Caco-2 (cell line): ENCODE measurements around the gene FRMD4B. TPM values are rescaled to one million over a fixed set of nuclear protein-coding genes. Genes with fewer than 3 reads are reported as not detected.

Experiments used
- BruUV-seq: library from RNA; stranded (reverse); fragments of 400-500 nt; replicated peaks from 2 replicates; lab custom pipeline; 2021; lab: Mats Ljungman, UMichigan
- CTCF ChIA-PET: fragments of 300-600 bp; sonication (Branson Sonifier 250); formaldehyde crosslinking; loops from one replicate; lab custom pipeline; 2022; ENCODE audit warnings: antibody characterized with exemption; lab: Charles Lee
- POLR2A ChIA-PET: fragments of 300-600 bp; sonication (Branson Sonifier 250); formaldehyde crosslinking; loops from one replicate; lab custom pipeline; 2022; ENCODE audit warnings: antibody characterized with exemption; lab: Charles Lee
- DNase-seq, 2 experiments: peaks; one replicate each; pipeline versions ENCODE4 v3.0.0 to v3.0.0-alpha.2; 2020 to 2022
- H3K27me3 ChIP-seq: replicated peaks from 2 replicates; pipeline ENCODE4 v1.6.0; 2011; ENCODE audit warnings: low read length; ENCODE audit not compliant: control insufficient read depth, insufficient read depth
- H3K36me3 ChIP-seq: 2 replicates; pipeline ENCODE4 v1.5.1; 2011; ENCODE audit warnings: low read length; ENCODE audit not compliant: control insufficient read depth, insufficient read depth
- H3K4me1 ChIP-seq: fragments of 250-450 bp; sonication (Bioruptor Pico); 2 replicates; pipeline ENCODE4 v1.5.1; 2020; ENCODE audit warnings: mild to moderate bottlenecking
- H3K4me3 ChIP-seq: 2 replicates; pipeline ENCODE4 v1.5.1; 2011; ENCODE audit warnings: low read depth, mild to moderate bottlenecking, control low read depth, low read length
- H3K9me3 ChIP-seq: fragments of 250-450 bp; sonication (Bioruptor Pico); 2 replicates; pipeline ENCODE4 v1.5.1; 2020; ENCODE audit warnings: mild to moderate bottlenecking, moderate library complexity
- H3K27ac Mint-ChIP-seq: one replicate; pipeline ENCODE4 v1.8.0; 2022; ENCODE audit warnings: mixed read lengths; ENCODE audit not compliant: unreplicated experiment
- H3K27me3 Mint-ChIP-seq: one replicate; pipeline ENCODE4 v1.8.0; 2022; ENCODE audit warnings: mixed read lengths; ENCODE audit not compliant: insufficient read depth, unreplicated experiment
- H3K36me3 Mint-ChIP-seq: one replicate; pipeline ENCODE4 v1.8.0; 2022; ENCODE audit warnings: mild to moderate bottlenecking, mixed read lengths; ENCODE audit not compliant: insufficient read depth, unreplicated experiment
- H3K4me1 Mint-ChIP-seq: one replicate; pipeline ENCODE4 v1.8.0; 2022; ENCODE audit warnings: low read depth, mixed read lengths; ENCODE audit not compliant: unreplicated experiment
- H3K4me3 Mint-ChIP-seq: one replicate; pipeline ENCODE4 v1.8.0; 2022; ENCODE audit warnings: mild to moderate bottlenecking, moderate library complexity, mixed read lengths; ENCODE audit not compliant: unreplicated experiment
- H3K9me3 Mint-ChIP-seq: one replicate; pipeline ENCODE4 v1.8.0; 2022; ENCODE audit warnings: mixed read lengths; ENCODE audit not compliant: unreplicated experiment
- CTCF ChIP-seq, 2 experiments: fragments of 200-600 bp in 1 of 2; IDR thresholded peaks; 1 replicate in 1 of 2; 2 replicates in 1 of 2; pipeline versions ENCODE4 v1.5.1 to v1.8.0; 2011 to 2022; ENCODE audit warnings: antibody characterized with exemption in 1 of 2, control low read depth in 1 of 2, inconsistent platforms in 1 of 2, low read depth in 1 of 2, low read length in 1 of 2, mild to moderate bottlenecking in 1 of 2, moderate library complexity in 1 of 2; ENCODE audit not compliant: insufficient read depth in 1 of 2, severe bottlenecking in 1 of 2, unreplicated experiment in 1 of 2
- intact Hi-C: fragments of 100-400 bp; cut with micrococcal nuclease; formaldehyde crosslinking; loops from one replicate; pipeline ENCODE4 v1.10.0; 2022; ENCODE audit not compliant: unreplicated experiment
- total RNA-seq: library from RNA; stranded (reverse); gene quantifications from 2 replicates; pipeline ENCODE4 v1.2.3, GENCODE V29; 2022

The FRMD4B gene
- total RNA-seq, 1 experiment from 2014 or later = 47.5 TPM

- H3K36me3 ChIP-seq = no peaks in the 10 kb centered on the region
- Mint-ChIP-seq H3K27ac (peak overlapping the region; percentile 86), H3K27me3 (no peaks in the 10 kb centered on the region), H3K4me3 (peak overlapping the region; percentile 56), H3K9me3 (no peaks in the 10 kb centered on the region), H3K36me3 (no peaks in the 10 kb centered on the region), H3K4me1 (peaks cover 27% of the 10 kb centered on the region)
- peaks cover 64% of the 10 kb centered on the region for H3K4me1 ChIP-seq
- no peak for TF ChIP-seq CTCF (IDR thresholded peaks at IDR 0.05; ENCODE audit: insufficient read depth in 1 of 2, low read depth in 1 of 2, low read length in 1 of 2, severe bottlenecking in 1 of 2, unreplicated experiment in 1 of 2)
- DNase-seq = peak; percentile 42 to 60
- intact Hi-C loops = loop anchor here (2.0 kb wide), 1 partner anchor 38 kb away; no protein-coding TSS in a partner anchor
- H3K4me3 ChIP-seq = no peak overlapping the region
- BruUV-seq = TSS peak; percentile 47
- ChIA-PET CTCF (interaction anchor here (1.2 to 1.4 kb wide), 2 partner anchors 18 to 127 kb away, joined by 4 to 7 read pairs; no protein-coding TSS in a partner anchor), POLR2A (interaction anchor here (1.3 kb wide), 1 partner anchor 45 kb away, joined by 4 read pairs; no protein-coding TSS in a partner anchor)
- no peaks in the 10 kb centered on the region for H3K9me3 ChIP-seq
- H3K27me3 ChIP-seq = no peaks in the 10 kb centered on the region
These were observed 97.6 kb downstream of the FRMD4B start for GRCh38 chr3:69288161-69288895.

GRCh38 chr3:69283913-69284611 lies 101.8 kb downstream of the FRMD4B start:
- intact Hi-C loops = no loop called here
- Histone ChIP-seq H3K4me1 (peaks cover 25% of the 10 kb centered on the region), H3K36me3 (no peaks in the 10 kb centered on the region), H3K27me3 (no peaks in the 10 kb centered on the region), H3K9me3 (no peaks in the 10 kb centered on the region), H3K4me3 (no peak overlapping the region)
- Mint-ChIP-seq H3K4me3 (no peak overlapping the region), H3K4me1 (peaks cover 25% of the 10 kb centered on the region), H3K27me3 (no peaks in the 10 kb centered on the region), H3K9me3 (no peaks in the 10 kb centered on the region), H3K27ac (no peak overlapping the region), H3K36me3 (no peaks in the 10 kb centered on the region)
- DNase-seq = no peak
- ChIA-PET CTCF (no interaction called here), POLR2A (no interaction called here)
- no TSS peak for BruUV-seq
- no peak for TF ChIP-seq CTCF (IDR thresholded peaks at IDR 0.05; ENCODE audit: insufficient read depth in 1 of 2, low read depth in 1 of 2, low read length in 1 of 2, severe bottlenecking in 1 of 2, unreplicated experiment in 1 of 2)

- no peak overlapping the region for H3K4me3 Mint-ChIP-seq
- no peak for DNase-seq
- TF ChIP-seq CTCF (IDR thresholded peaks at IDR 0.05; ENCODE audit: insufficient read depth in 1 of 2, low read depth in 1 of 2, low read length in 1 of 2, severe bottlenecking in 1 of 2, unreplicated experiment in 1 of 2) = no peak
- no TSS peak for BruUV-seq
- no peaks in the 10 kb centered on the region for H3K9me3 Mint-ChIP-seq
- Histone ChIP-seq H3K9me3 (no peaks in the 10 kb centered on the region), H3K36me3 (no peaks in the 10 kb centered on the region), H3K4me1 (peaks cover 23% of the 10 kb centered on the region), H3K4me3 (no peak overlapping the region), H3K27me3 (no peaks in the 10 kb centered on the region)
- intact Hi-C loops = no loop called here
- H3K27ac Mint-ChIP-seq = no peak overlapping the region
- ChIA-PET POLR2A (no interaction called here), CTCF (no interaction called here)
- H3K4me1 Mint-ChIP-seq = peaks cover 19% of the 10 kb centered on the region
- no peaks in the 10 kb centered on the region for H3K36me3 Mint-ChIP-seq
- no peaks in the 10 kb centered on the region for H3K27me3 Mint-ChIP-seq
These were observed 102.4 kb downstream of the FRMD4B start for GRCh38 chr3:69283496-69283895.
